Naive B cell (primary cell): ENCODE results near the gene PHACTR1. TPM values are rescaled to one million over a fixed set of nuclear protein-coding genes. Genes with fewer than 3 reads are reported as not detected.

Source experiments
- ATAC-seq, 2 donors: fragments of 150-1000 bp; cut with Tn5 transposase; 2 replicates each; pipeline ENCODE4 v1.10.0; 2021; ENCODE audit warnings: low read depth in 2 of 2, mild to moderate bottlenecking in 2 of 2, moderate library complexity in 2 of 2
- DNase-seq: peaks from one replicate; pipeline ENCODE4 v3.0.0; 2022
- H3K27ac Mint-ChIP-seq, 6 donors: one replicate each; pipeline ENCODE4 v1.8.0; 2020 to 2022; ENCODE audit warnings: mild to moderate bottlenecking in 6 of 6, mixed read lengths in 6 of 6, moderate library complexity in 5 of 6, inconsistent platforms in 2 of 6
- H3K27me3 Mint-ChIP-seq, 3 donors: one replicate each; pipeline ENCODE4 v1.8.0; 2021 to 2022; ENCODE audit warnings: mixed read lengths in 3 of 3, mild to moderate bottlenecking in 1 of 3
- H3K36me3 Mint-ChIP-seq, 2 donors: one replicate each; pipeline ENCODE4 v1.8.0; 2020 to 2022; ENCODE audit warnings: mixed read lengths in 2 of 2, inconsistent platforms in 1 of 2, mild to moderate bottlenecking in 1 of 2
- H3K4me1 Mint-ChIP-seq, 3 donors: one replicate each; pipeline ENCODE4 v1.8.0; 2020 to 2022; ENCODE audit warnings: mixed read lengths in 3 of 3, inconsistent platforms in 1 of 3, mild to moderate bottlenecking in 1 of 3, moderate library complexity in 1 of 3
- H3K4me3 Mint-ChIP-seq, 8 donors: one replicate each; pipeline ENCODE4 v1.8.0; 2020 to 2022; ENCODE audit warnings: mild to moderate bottlenecking in 8 of 8, mixed read lengths in 8 of 8, moderate library complexity in 8 of 8, inconsistent platforms in 2 of 8
- H3K9me3 Mint-ChIP-seq, 7 donors: one replicate each; pipeline ENCODE4 v1.8.0; 2020 to 2022; ENCODE audit warnings: mixed read lengths in 7 of 7, mild to moderate bottlenecking in 5 of 7, inconsistent platforms in 2 of 7, moderate library complexity in 1 of 7
- polyA plus RNA-seq, 6 donors: library from polyadenylated mRNA; unstranded; fragments of 300-500 nt; fragmentation: Illumina TruSeq; gene quantifications; one replicate each; pipeline ENCODE4 v1.2.3, GENCODE V29; 2021; ENCODE audit warnings: low read depth in 6 of 6

The PHACTR1 gene
- polyA plus RNA-seq, 6 donors from 2014 or later, result 61.4 to 110 (median 75.1) TPM

GRCh38 chr6:13189710-13190109 is 473.1 kb downstream of the PHACTR1 start:
- no peak for ATAC-seq
- no peak for DNase-seq
- H3K4me1 Mint-ChIP-seq, result peaks cover 6 to 13% (median 10%) of the 10 kb centered on the region in 3 donors
- H3K4me3 Mint-ChIP-seq, result no peak overlapping the region
- H3K9me3 Mint-ChIP-seq, result no peaks in the 10 kb centered on the region
- H3K27ac Mint-ChIP-seq, result no peak overlapping the region
- H3K27me3 Mint-ChIP-seq, result peaks cover 0 to 9% (median 4%) of the 10 kb centered on the region in 3 donors
- H3K36me3 Mint-ChIP-seq, result no peaks in the 10 kb centered on the region

- H3K9me3 Mint-ChIP-seq, result no peaks in the 10 kb centered on the region
- no peak overlapping the region for H3K27ac Mint-ChIP-seq
- no peaks in the 10 kb centered on the region for H3K36me3 Mint-ChIP-seq
- DNase-seq (no peak), ATAC-seq (no peak)
- peaks cover 11 to 18% (median 17%) of the 10 kb centered on the region in 3 donors for H3K4me1 Mint-ChIP-seq
- no peak overlapping the region for H3K4me3 Mint-ChIP-seq
- H3K27me3 Mint-ChIP-seq, result peaks cover 0 to 9% (median 0%) of the 10 kb centered on the region in 3 donors
Measured at GRCh38 chr6:13190376-13190775, 473.8 kb downstream of the PHACTR1 start.

GRCh38 chr6:13191461-13191860 is 474.9 kb downstream of the PHACTR1 start:
- no peaks in the 10 kb centered on the region for H3K9me3 Mint-ChIP-seq
- no peak overlapping the region for H3K4me3 Mint-ChIP-seq
- no peaks in the 10 kb centered on the region for H3K36me3 Mint-ChIP-seq
- no peak overlapping the region for H3K27ac Mint-ChIP-seq
- H3K27me3 Mint-ChIP-seq, result peaks cover 0 to 9% (median 0%) of the 10 kb centered on the region in 3 donors
- DNase-seq, result no peak
- no peak for ATAC-seq
- H3K4me1 Mint-ChIP-seq, result peaks cover 11 to 23% (median 18%) of the 10 kb centered on the region in 3 donors

- peak; percentile 64 to 74 for ATAC-seq
- Mint-ChIP-seq H3K4me3 (peak overlapping the region in 1 of 8 donors; percentile 79), H3K27ac (peak overlapping the region in 3 of 6 donors; percentile 49 to 89 (median 72)), H3K27me3 (peaks cover 0 to 9% (median 0%) of the 10 kb centered on the region in 3 donors), H3K9me3 (no peaks in the 10 kb centered on the region), H3K4me1 (peaks cover 11 to 25% (median 18%) of the 10 kb centered on the region in 3 donors), H3K36me3 (no peaks in the 10 kb centered on the region)
- peak; percentile 62 for DNase-seq
Measured at GRCh38 chr6:13194852-13195251, 478.3 kb downstream of the PHACTR1 start.

GRCh38 chr6:13195803-13196202 is 479.2 kb downstream of the PHACTR1 start:
- peaks cover 11 to 24% (median 18%) of the 10 kb centered on the region in 3 donors for H3K4me1 Mint-ChIP-seq
- no peaks in the 10 kb centered on the region for H3K36me3 Mint-ChIP-seq
- no peak overlapping the region for H3K4me3 Mint-ChIP-seq
- ATAC-seq (no peak), DNase-seq (no peak)
- H3K27me3 Mint-ChIP-seq, result peaks cover 0 to 9% (median 0%) of the 10 kb centered on the region in 3 donors
- H3K9me3 Mint-ChIP-seq, result no peaks in the 10 kb centered on the region
- no peak overlapping the region for H3K27ac Mint-ChIP-seq

- peaks cover 5 to 17% (median 8%) of the 10 kb centered on the region in 3 donors for H3K4me1 Mint-ChIP-seq
- ATAC-seq, result no peak
Measured at GRCh38 chr6:13198168-13198567, 481.6 kb downstream of the PHACTR1 start.

GRCh38 chr6:13201336-13201735 is 484.8 kb downstream of the PHACTR1 start:
- H3K36me3 Mint-ChIP-seq, result no peaks in the 10 kb centered on the region
- H3K4me1 Mint-ChIP-seq, result peaks cover 0 to 9% (median 7%) of the 10 kb centered on the region in 3 donors
- no peak for ATAC-seq
- no peak for DNase-seq
- H3K4me3 Mint-ChIP-seq, result no peak overlapping the region
- H3K27me3 Mint-ChIP-seq, result no peaks in the 10 kb centered on the region
- H3K27ac Mint-ChIP-seq, result peak overlapping the region in 1 of 6 donors; percentile 63
- H3K9me3 Mint-ChIP-seq, result no peaks in the 10 kb centered on the region

More at GRCh38 chr6:13198168-13198567, 481.6 kb downstream of the PHACTR1 start:
- Mint-ChIP-seq H3K27me3 (no peaks in the 10 kb centered on the region), H3K9me3 (no peaks in the 10 kb centered on the region), H3K36me3 (no peaks in the 10 kb centered on the region), H3K27ac (no peak overlapping the region), H3K4me3 (no peak overlapping the region)
- DNase-seq, result no peak

- no peak overlapping the region for H3K4me3 Mint-ChIP-seq
- H3K9me3 Mint-ChIP-seq, result no peaks in the 10 kb centered on the region
- peaks cover 0 to 9% (median 4%) of the 10 kb centered on the region in 3 donors for H3K4me1 Mint-ChIP-seq
- no peak overlapping the region for H3K27ac Mint-ChIP-seq
- no peak for ATAC-seq
- no peaks in the 10 kb centered on the region for H3K27me3 Mint-ChIP-seq
- DNase-seq, result no peak
- no peaks in the 10 kb centered on the region for H3K36me3 Mint-ChIP-seq
Measured at GRCh38 chr6:13203145-13203544, 486.6 kb downstream of the PHACTR1 start.

- Mint-ChIP-seq H3K4me1 (peaks cover 4 to 9% (median 6%) of the 10 kb centered on the region in 3 donors), H3K27ac (peak overlapping the region in 2 of 6 donors; percentile 42 to 92), H3K4me3 (no peak overlapping the region), H3K9me3 (no peaks in the 10 kb centered on the region), H3K27me3 (no peaks in the 10 kb centered on the region), H3K36me3 (no peaks in the 10 kb centered on the region)
- DNase-seq (no peak), ATAC-seq (no peak)
Measured at GRCh38 chr6:13205106-13205505, 488.5 kb downstream of the PHACTR1 start.

GRCh38 chr6:13212096-13212495 is 495.5 kb downstream of the PHACTR1 start:
- DNase-seq, result no peak
- Mint-ChIP-seq H3K27ac (no peak overlapping the region), H3K4me1 (peaks cover 10 to 17% (median 14%) of the 10 kb centered on the region in 3 donors)

GRCh38 chr6:13212538-13212937 is 496.0 kb downstream of the PHACTR1 start:
- Mint-ChIP-seq H3K9me3 (no peaks in the 10 kb centered on the region), H3K27ac (peak overlapping the region in 1 of 6 donors; percentile 52), H3K36me3 (no peaks in the 10 kb centered on the region), H3K27me3 (no peaks in the 10 kb centered on the region), H3K4me3 (no peak overlapping the region), H3K4me1 (peaks cover 14 to 20% (median 19%) of the 10 kb centered on the region in 3 donors)
- ATAC-seq (no peak), DNase-seq (no peak)

More at GRCh38 chr6:13212096-13212495, 495.5 kb downstream of the PHACTR1 start:
- H3K9me3 Mint-ChIP-seq, result no peaks in the 10 kb centered on the region
- H3K27me3 Mint-ChIP-seq, result no peaks in the 10 kb centered on the region
- H3K36me3 Mint-ChIP-seq, result no peaks in the 10 kb centered on the region
- ATAC-seq, result no peak
- H3K4me3 Mint-ChIP-seq, result no peak overlapping the region

GRCh38 chr6:13215390-13215789 is 498.8 kb downstream of the PHACTR1 start:
- Mint-ChIP-seq H3K9me3 (no peaks in the 10 kb centered on the region), H3K4me3 (no peak overlapping the region), H3K27me3 (no peaks in the 10 kb centered on the region), H3K36me3 (no peaks in the 10 kb centered on the region), H3K27ac (no peak overlapping the region), H3K4me1 (peaks cover 17 to 26% (median 24%) of the 10 kb centered on the region in 3 donors)
- no peak for DNase-seq
- no peak for ATAC-seq

GRCh38 chr6:13216236-13217014 is 499.9 kb downstream of the PHACTR1 start:
- Mint-ChIP-seq H3K4me1 (peaks cover 22 to 31% (median 26%) of the 10 kb centered on the region in 3 donors), H3K9me3 (no peaks in the 10 kb centered on the region), H3K36me3 (no peaks in the 10 kb centered on the region), H3K4me3 (peak overlapping the region in 6 of 8 donors; percentile 29 to 91 (median 59)), H3K27ac (peak overlapping the region in 1 of 6 donors; percentile 55), H3K27me3 (no peaks in the 10 kb centered on the region)
- ATAC-seq (peak in 1 of 2 donors; percentile 43), DNase-seq (no peak)
